Measurements from ENCODE around the gene CCL1.

- no peak for TF ChIP-seq CTCF (IDR thresholded peaks at IDR 0.05)
- TF ChIP-seq EZH2 (IDR thresholded peaks at IDR 0.05; ENCODE audit: borderline replicate concordance, insufficient read depth, low read depth, low read length, poor library complexity, severe bottlenecking) = no peak
Measured at GRCh38 chr17:34366529-34367107, 3.6 kb upstream of the CCL1 start.

Data from B cell (primary cell).